Keratinocyte (primary cell): ENCODE data around the gene CELSR1. TPM values are rescaled to one million over a fixed set of nuclear protein-coding genes. Genes with fewer than 3 reads are reported as not detected.

ENCODE experiments used
- DNase-seq: peaks from one replicate; pipeline ENCODE4 v3.0.0-alpha.2; 2011; ENCODE audit warnings: low read depth, missing footprints, low spot score
- FAIRE-seq: peaks from 2 replicates; lab custom pipeline; 2011; peaks lifted over from hg19 to GRCh38; lab: Jason Lieb, UNC
- H2AFZ ChIP-seq: 2 replicates; pipeline ENCODE4 v1.6.0; 2012; ENCODE audit warnings: low read length, control low read depth, inconsistent platforms; ENCODE audit not compliant: control insufficient read depth
- H3K27ac ChIP-seq: 2 replicates; pipeline ENCODE4 v1.5.1; 2011; ENCODE audit warnings: low read length; ENCODE audit not compliant: control insufficient read depth, insufficient read depth
- H3K27me3 ChIP-seq: 3 replicates; pipeline ENCODE4 v1.6.0; 2011; ENCODE audit warnings: low read length; ENCODE audit not compliant: control insufficient read depth, insufficient read depth; ENCODE audit errors: extremely low read depth
- H3K36me3 ChIP-seq, 2 experiments: 2 replicates in 1 of 2; 3 replicates in 1 of 2; pipeline ENCODE4 v1.5.1; 2011; ENCODE audit warnings: low read length in 2 of 2, mild to moderate bottlenecking in 1 of 2; ENCODE audit not compliant: control insufficient read depth in 2 of 2, insufficient read depth in 2 of 2; ENCODE audit errors: extremely low read depth in 1 of 2
- H3K4me1 ChIP-seq: 3 replicates; pipeline ENCODE4 v1.5.1; 2011; ENCODE audit warnings: low read length; ENCODE audit not compliant: control insufficient read depth, insufficient read depth; ENCODE audit errors: extremely low read depth
- H3K4me2 ChIP-seq: 3 replicates; pipeline ENCODE4 v1.6.0; 2011; ENCODE audit warnings: low read depth, low read length; ENCODE audit not compliant: control insufficient read depth, insufficient read depth; ENCODE audit errors: extremely low read depth
- H3K4me3 ChIP-seq, 3 experiments: fragments of 200-600 bp in 1 of 3; sonication (generic) in 1 of 3; 2 replicates in 2 of 3; 3 replicates in 1 of 3; pipeline ENCODE4 v1.5.1; 2011 to 2016; ENCODE audit warnings: low read length in 3 of 3, mild to moderate bottlenecking in 3 of 3, control low read depth in 2 of 3, inconsistent platforms in 1 of 3, low read depth in 1 of 3, mixed read lengths in 1 of 3, mixed run types in 1 of 3, moderate library complexity in 1 of 3; ENCODE audit not compliant: control insufficient read depth in 2 of 3, insufficient read depth in 2 of 3; ENCODE audit errors: extremely low read depth in 1 of 3
- H3K79me2 ChIP-seq: 2 replicates; pipeline ENCODE4 v1.6.0; 2012; ENCODE audit warnings: low read length; ENCODE audit not compliant: control insufficient read depth, insufficient read depth
- H3K9ac ChIP-seq: 3 replicates; pipeline ENCODE4 v1.6.0; 2011; ENCODE audit warnings: low read length; ENCODE audit not compliant: control insufficient read depth, insufficient read depth; ENCODE audit errors: extremely low read depth
- H3K9me1 ChIP-seq: 3 replicates; pipeline ENCODE4 v1.6.0; 2011; ENCODE audit warnings: low read length; ENCODE audit not compliant: control insufficient read depth, insufficient read depth; ENCODE audit errors: extremely low read depth
- H3K9me3 ChIP-seq: 2 replicates; pipeline ENCODE4 v1.5.1; 2012; ENCODE audit warnings: low read depth, low read length; ENCODE audit not compliant: control insufficient read depth
- H4K20me1 ChIP-seq: 3 replicates; pipeline ENCODE4 v1.6.0; 2011; ENCODE audit warnings: low read length; ENCODE audit not compliant: control insufficient read depth, insufficient read depth; ENCODE audit errors: extremely low read depth
- EZH2 ChIP-seq: IDR thresholded peaks from one replicate; pipeline ENCODE4 v1.6.1; 2012; ENCODE audit warnings: inconsistent platforms, mild to moderate bottlenecking, low read length, moderate library complexity
- dilution Hi-C: fragments of 300-500 bp; cut with MboI; formaldehyde crosslinking; loops from one replicate; pipeline ENCODE4 v1.7.0; 2020; ENCODE audit warnings: low sequenced_read_pairs; ENCODE audit not compliant: extremely low pct_ligation_motif_present
- polyA plus RNA-seq, 5 experiments: library from polyadenylated mRNA; depleted of rRNA in 3 of 5; stranded (reverse) in 3 of 5; stranded (forward) in 1 of 5; unstranded in 1 of 5; fragments of >200 nt; gene quantifications; 1 replicate in 1 of 5; 2 replicates in 3 of 5; 3 replicates in 1 of 5; pipeline versions ENCODE4 v1.2.1 to v1.2.3, GENCODE V29; 2011 to 2012; ENCODE audit warnings: missing spikeins in 2 of 5, low read depth in 1 of 5, low replicate concordance in 1 of 5
- TF ChIP-seq, protein P1 (sequence below), 3 experiments: IDR thresholded peaks in 1 of 3; conservative IDR thresholded peaks in 1 of 3; optimal IDR thresholded peaks in 1 of 3; 2 replicates in 2 of 3; 3 replicates in 1 of 3; pipeline versions ENCODE3 to v1.5.1; 2011; ENCODE audit warnings: low read length in 3 of 3, mild to moderate bottlenecking in 3 of 3, moderate library complexity in 2 of 3, control low read depth in 1 of 3, inconsistent platforms in 1 of 3; ENCODE audit not compliant: insufficient read depth in 2 of 3; ENCODE audit errors: extremely low read depth in 1 of 3

CELSR1 gene
- polyA plus RNA-seq, 1 donor (not counting 4 experiments of a cell fraction or from before 2014, with no cell fraction given): 16.1 TPM

DNA sequence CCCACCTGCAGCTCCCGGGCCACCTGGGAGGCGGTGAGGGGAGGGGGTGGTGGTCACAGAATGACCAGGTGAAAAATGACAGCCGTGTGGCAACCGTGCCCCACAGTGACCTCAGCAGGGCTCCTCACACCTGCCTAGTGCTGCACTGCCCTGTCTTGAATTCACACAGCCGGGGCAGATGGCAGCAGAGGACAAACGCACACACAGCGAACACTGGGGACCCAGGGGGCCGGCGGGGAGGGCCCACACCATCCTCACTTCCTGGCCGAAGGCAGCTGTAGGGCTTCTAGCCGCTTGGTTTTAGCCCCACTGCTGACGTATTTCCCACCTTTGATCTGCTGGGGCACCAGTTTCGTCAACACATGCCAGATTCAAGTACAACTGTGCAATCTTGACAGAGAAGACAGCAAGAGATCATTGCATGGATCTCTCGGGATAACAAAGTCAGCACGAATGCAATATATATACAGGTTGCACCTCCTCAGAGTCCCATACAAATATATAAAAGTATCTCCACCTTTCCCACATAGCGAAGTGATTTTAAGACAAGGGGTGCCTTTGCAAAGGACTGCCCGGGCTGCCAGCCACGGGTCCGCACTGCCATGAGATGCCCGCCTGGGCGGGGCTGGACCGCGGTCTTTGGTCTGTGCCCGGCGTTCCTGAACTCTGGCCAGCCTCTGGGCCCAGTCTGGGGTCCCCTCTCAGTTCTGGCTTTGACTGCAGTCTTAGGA, 175.1 kb downstream of the CELSR1 start:
- Histone ChIP-seq H2AFZ (no peak overlapping the region), H3K27ac (no peak overlapping the region), H3K4me3 (no peak overlapping the region), H3K4me1 (no peaks in the 10 kb centered on the region), H3K4me2 (no peak overlapping the region), H4K20me1 (no peaks in the 10 kb centered on the region), H3K9ac (no peak overlapping the region), H3K9me3 (no peaks in the 10 kb centered on the region), H3K9me1 (no peaks in the 10 kb centered on the region), H3K79me2 (no peaks in the 10 kb centered on the region), H3K27me3 (no peaks in the 10 kb centered on the region), H3K36me3 (peaks cover 20 to 38% of the 10 kb centered on the region in 2 experiments)
- no peak for FAIRE-seq
- dilution Hi-C loops: no loop called here
- TF ChIP-seq EZH2: no peak
- TF ChIP-seq, protein P1, sequence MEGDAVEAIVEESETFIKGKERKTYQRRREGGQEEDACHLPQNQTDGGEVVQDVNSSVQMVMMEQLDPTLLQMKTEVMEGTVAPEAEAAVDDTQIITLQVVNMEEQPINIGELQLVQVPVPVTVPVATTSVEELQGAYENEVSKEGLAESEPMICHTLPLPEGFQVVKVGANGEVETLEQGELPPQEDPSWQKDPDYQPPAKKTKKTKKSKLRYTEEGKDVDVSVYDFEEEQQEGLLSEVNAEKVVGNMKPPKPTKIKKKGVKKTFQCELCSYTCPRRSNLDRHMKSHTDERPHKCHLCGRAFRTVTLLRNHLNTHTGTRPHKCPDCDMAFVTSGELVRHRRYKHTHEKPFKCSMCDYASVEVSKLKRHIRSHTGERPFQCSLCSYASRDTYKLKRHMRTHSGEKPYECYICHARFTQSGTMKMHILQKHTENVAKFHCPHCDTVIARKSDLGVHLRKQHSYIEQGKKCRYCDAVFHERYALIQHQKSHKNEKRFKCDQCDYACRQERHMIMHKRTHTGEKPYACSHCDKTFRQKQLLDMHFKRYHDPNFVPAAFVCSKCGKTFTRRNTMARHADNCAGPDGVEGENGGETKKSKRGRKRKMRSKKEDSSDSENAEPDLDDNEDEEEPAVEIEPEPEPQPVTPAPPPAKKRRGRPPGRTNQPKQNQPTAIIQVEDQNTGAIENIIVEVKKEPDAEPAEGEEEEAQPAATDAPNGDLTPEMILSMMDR (optimal IDR thresholded peaks at IDR 0.05 in 1 of 3, IDR thresholded peaks at IDR 0.05 in 1 of 3, conservative IDR thresholded peaks at IDR 0.05 in 1 of 3; ENCODE audit: extremely low read depth in 1 of 3, insufficient read depth in 2 of 3, low read length in 3 of 3): no peak
- DNase-seq: no peak

- no peak overlapping the region for H3K27ac ChIP-seq
- no peak overlapping the region for H3K9ac ChIP-seq
- no peaks in the 10 kb centered on the region for H4K20me1 ChIP-seq
- peaks cover 16 to 40% of the 10 kb centered on the region in 2 experiments for H3K36me3 ChIP-seq
- no peak overlapping the region for H3K4me2 ChIP-seq
- no peaks in the 10 kb centered on the region for H3K79me2 ChIP-seq
- no peak overlapping the region for H3K4me3 ChIP-seq
- H3K27me3 ChIP-seq: no peaks in the 10 kb centered on the region
- no peak for DNase-seq
- dilution Hi-C loops: no loop called here
- no peaks in the 10 kb centered on the region for H3K9me1 ChIP-seq
- no peaks in the 10 kb centered on the region for H3K4me1 ChIP-seq
- TF ChIP-seq, protein P1 (optimal IDR thresholded peaks at IDR 0.05 in 1 of 3, IDR thresholded peaks at IDR 0.05 in 1 of 3, conservative IDR thresholded peaks at IDR 0.05 in 1 of 3; ENCODE audit: extremely low read depth in 1 of 3, insufficient read depth in 2 of 3, low read length in 3 of 3): no peak
- TF ChIP-seq EZH2: no peak
- no peaks in the 10 kb centered on the region for H3K9me3 ChIP-seq
- H2AFZ ChIP-seq: no peak overlapping the region
- FAIRE-seq: no peak
Observed at GRCh38 chr22:46361826-46362202, 175.6 kb downstream of the CELSR1 start.
